Panc1 (cell line): ENCODE results near the gene AIG1. TPM values are rescaled to one million over a fixed set of nuclear protein-coding genes. Genes with fewer than 3 reads are reported as not detected.

Experiments
- ATAC-seq: fragments of 200-7000 bp; cut with Tn5 transposase; 2 replicates; pipeline ENCODE4 v1.9.1; 2020; ENCODE audit warnings: mild to moderate bottlenecking, moderate library complexity
- BruUV-seq: library from RNA; stranded (reverse); fragments of 400-500 nt; replicated peaks from 2 replicates; lab custom pipeline; 2021; lab: Mats Ljungman, UMichigan
- CTCF ChIA-PET: fragments of 300-600 bp; sonication (Branson Sonifier 250); formaldehyde crosslinking; loops from one replicate; lab custom pipeline; 2022; ENCODE audit warnings: antibody characterized with exemption; lab: Charles Lee
- POLR2A ChIA-PET: fragments of 300-600 bp; sonication (Branson Sonifier 250); formaldehyde crosslinking; loops from one replicate; lab custom pipeline; 2022; ENCODE audit warnings: antibody characterized with exemption; lab: Charles Lee
- DNase-seq: peaks from one replicate; pipeline ENCODE4 v3.0.0-alpha.2; 2010; ENCODE audit warnings: low read depth, low spot score
- H3K27ac ChIP-seq: 2 replicates; pipeline ENCODE4 v1.5.1; 2011; ENCODE audit warnings: mild to moderate bottlenecking, low read length, inconsistent platforms
- H3K27me3 ChIP-seq: fragments of 200-500 bp; sonication (Bioruptor generic); 2 replicates; pipeline ENCODE4 v1.6.0; 2014; ENCODE audit warnings: low read length, inconsistent platforms; ENCODE audit not compliant: control insufficient read depth, insufficient read depth
- H3K36me3 ChIP-seq: fragments of 200-500 bp; sonication (Bioruptor generic); 2 replicates; pipeline ENCODE4 v1.5.1; 2014; ENCODE audit warnings: inconsistent platforms, mild to moderate bottlenecking, low read length, moderate library complexity; ENCODE audit not compliant: control insufficient read depth, insufficient read depth
- H3K4me1 ChIP-seq: 2 replicates; pipeline ENCODE4 v1.5.1; 2011; ENCODE audit warnings: inconsistent platforms, mild to moderate bottlenecking, low read length, moderate library complexity; ENCODE audit not compliant: control insufficient read depth, insufficient read depth
- H3K4me3 ChIP-seq, 2 experiments: 2 replicates each; pipeline ENCODE4 v1.5.1; 2011 to 2012; ENCODE audit warnings: low read depth in 2 of 2, low read length in 2 of 2, mild to moderate bottlenecking in 2 of 2, inconsistent platforms in 1 of 2, moderate library complexity in 1 of 2
- H3K9me3 ChIP-seq: fragments of 200-500 bp; sonication (Bioruptor generic); 2 replicates; pipeline ENCODE4 v1.5.1; 2014; ENCODE audit warnings: low read depth, mild to moderate bottlenecking, inconsistent platforms, low read length, moderate library complexity; ENCODE audit not compliant: control insufficient read depth, insufficient read depth
- POLR2AphosphoS5 ChIP-seq: IDR thresholded peaks from 2 replicates; pipeline ENCODE4 v1.6.1; 2012; ENCODE audit warnings: mild to moderate bottlenecking, low read depth, low read length, moderate library complexity
- REST ChIP-seq, 2 experiments: IDR thresholded peaks; 2 replicates each; pipeline ENCODE4 v1.6.1; 2011 to 2012; ENCODE audit warnings: low read depth in 2 of 2, control low read depth in 1 of 2, low read length in 1 of 2, mild to moderate bottlenecking in 1 of 2, moderate library complexity in 1 of 2; ENCODE audit not compliant: insufficient read depth in 1 of 2
- SIN3A ChIP-seq: IDR thresholded peaks from 2 replicates; pipeline ENCODE4 v1.6.1; 2012; ENCODE audit warnings: low read depth, mild to moderate bottlenecking, low read length, moderate library complexity, borderline replicate concordance; ENCODE audit not compliant: insufficient read depth
- TCF7L2 ChIP-seq: IDR thresholded peaks from 2 replicates; pipeline ENCODE4 v1.6.1; 2011; ENCODE audit warnings: mild to moderate bottlenecking, low read depth, low read length, inconsistent platforms
- in situ Hi-C: cut with HindIII; loops from 2 replicates; pipeline ENCODE4 v1.10.0; 2016; ENCODE audit warnings: low sequenced_read_pairs, low pct_unique_long_range_greater_than_20kb
- intact Hi-C: fragments of 100-400 bp; cut with micrococcal nuclease; formaldehyde crosslinking; loops from one replicate; pipeline ENCODE4 v1.10.0; 2022; ENCODE audit not compliant: unreplicated experiment
- total RNA-seq: library from RNA; stranded (reverse); gene quantifications from one replicate; pipeline ENCODE4 v1.2.1, GENCODE V29; 2021; ENCODE audit not compliant: unreplicated experiment
- TF ChIP-seq, protein P1 (sequence below): fragments of 450-650 bp; IDR thresholded peaks from 2 replicates; pipeline ENCODE4 v1.5.1; 2017; ENCODE audit warnings: mild to moderate bottlenecking

Gene AIG1
- total RNA-seq, 1 experiment from 2014 or later, result 23.9 TPM

GRCh38 chr6:143163621-143164020, 102.9 kb downstream of the AIG1 start:
- intact Hi-C loops (no loop called here), in situ Hi-C loops (no loop called here)
- TF ChIP-seq SIN3A, result no peak
- no peak for TF ChIP-seq POLR2AphosphoS5
- no peak for TF ChIP-seq TCF7L2
- no peak for TF ChIP-seq REST (IDR thresholded peaks at IDR 0.05; ENCODE audit: insufficient read depth in 1 of 2, low read depth in 2 of 2, low read length in 1 of 2)
- TF ChIP-seq, protein P1, sequence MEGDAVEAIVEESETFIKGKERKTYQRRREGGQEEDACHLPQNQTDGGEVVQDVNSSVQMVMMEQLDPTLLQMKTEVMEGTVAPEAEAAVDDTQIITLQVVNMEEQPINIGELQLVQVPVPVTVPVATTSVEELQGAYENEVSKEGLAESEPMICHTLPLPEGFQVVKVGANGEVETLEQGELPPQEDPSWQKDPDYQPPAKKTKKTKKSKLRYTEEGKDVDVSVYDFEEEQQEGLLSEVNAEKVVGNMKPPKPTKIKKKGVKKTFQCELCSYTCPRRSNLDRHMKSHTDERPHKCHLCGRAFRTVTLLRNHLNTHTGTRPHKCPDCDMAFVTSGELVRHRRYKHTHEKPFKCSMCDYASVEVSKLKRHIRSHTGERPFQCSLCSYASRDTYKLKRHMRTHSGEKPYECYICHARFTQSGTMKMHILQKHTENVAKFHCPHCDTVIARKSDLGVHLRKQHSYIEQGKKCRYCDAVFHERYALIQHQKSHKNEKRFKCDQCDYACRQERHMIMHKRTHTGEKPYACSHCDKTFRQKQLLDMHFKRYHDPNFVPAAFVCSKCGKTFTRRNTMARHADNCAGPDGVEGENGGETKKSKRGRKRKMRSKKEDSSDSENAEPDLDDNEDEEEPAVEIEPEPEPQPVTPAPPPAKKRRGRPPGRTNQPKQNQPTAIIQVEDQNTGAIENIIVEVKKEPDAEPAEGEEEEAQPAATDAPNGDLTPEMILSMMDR, result no peak
- H3K27me3 ChIP-seq, result no peaks in the 10 kb centered on the region
- H3K4me1 ChIP-seq, result no peaks in the 10 kb centered on the region
- no peak overlapping the region for H3K4me3 ChIP-seq
- H3K36me3 ChIP-seq, result no peaks in the 10 kb centered on the region
- no peak for ATAC-seq
- CTCF ChIA-PET, result no interaction called here
- H3K27ac ChIP-seq, result no peak overlapping the region
- H3K9me3 ChIP-seq, result no peaks in the 10 kb centered on the region
- POLR2A ChIA-PET, result no interaction called here
- BruUV-seq, result no TSS peak
- DNase-seq, result no peak

DNA sequence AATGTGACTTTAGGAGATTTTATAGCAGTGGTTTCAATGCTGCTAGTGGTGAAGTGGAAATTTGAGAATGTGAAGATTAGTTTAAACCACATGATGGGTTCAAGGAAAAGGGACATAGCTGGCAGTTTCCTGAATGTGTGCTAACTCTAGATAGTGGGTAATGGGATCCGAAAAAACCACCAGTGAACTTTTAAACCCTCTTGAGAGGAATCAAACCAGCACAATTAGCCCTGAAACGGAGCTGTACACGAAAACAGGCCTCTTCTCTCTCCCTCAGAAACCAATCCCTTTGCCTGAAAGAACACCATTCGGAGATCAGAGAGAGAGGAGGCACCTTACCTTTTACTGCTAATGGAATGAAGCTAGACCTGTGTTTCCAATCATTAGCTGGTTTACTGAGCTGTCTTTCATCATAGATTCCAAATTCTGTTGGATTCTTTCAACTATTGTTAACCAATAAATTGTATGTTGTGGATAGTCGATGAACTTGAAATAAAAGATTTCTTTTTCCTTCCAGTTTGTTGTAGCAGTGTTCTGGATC, 103.9 kb downstream of the AIG1 start:
- H3K9me3 ChIP-seq, result no peaks in the 10 kb centered on the region
- no peaks in the 10 kb centered on the region for H3K27me3 ChIP-seq
- no peaks in the 10 kb centered on the region for H3K36me3 ChIP-seq
- H3K4me3 ChIP-seq, result no peak overlapping the region
- BruUV-seq, result no TSS peak
- POLR2A ChIA-PET, result no interaction called here
- in situ Hi-C loops (no loop called here), intact Hi-C loops (no loop called here)
- H3K4me1 ChIP-seq, result no peaks in the 10 kb centered on the region
- ATAC-seq, result no peak
- CTCF ChIA-PET, result no interaction called here
- DNase-seq, result no peak
- H3K27ac ChIP-seq, result no peak overlapping the region
- no peak for TF ChIP-seq SIN3A
- TF ChIP-seq TCF7L2, result no peak
- no peak for TF ChIP-seq POLR2AphosphoS5
- no peak for TF ChIP-seq REST (IDR thresholded peaks at IDR 0.05; ENCODE audit: insufficient read depth in 1 of 2, low read depth in 2 of 2, low read length in 1 of 2)
- TF ChIP-seq, protein P1, result no peak
